Thyroid gland (tissue), 4 donors: ENCODE results near the gene CPB2. TPM values are rescaled to one million over a fixed set of nuclear protein-coding genes. Genes with fewer than 3 reads are reported as not detected.

Source experiments
- DNase-seq, 2 donors: peaks; one replicate each; pipeline ENCODE4 v3.0.0-alpha.2; 2019
- H3K27ac ChIP-seq, 3 donors: fragments of 200-600 bp; sonication (generic); 1 replicate in 2 of 3; 2 replicates in 1 of 3; pipeline ENCODE4 v1.5.1; 2016 to 2019; ENCODE audit warnings: mild to moderate bottlenecking in 1 of 3, moderate library complexity in 1 of 3
- H3K27me3 ChIP-seq: fragments of 200-600 bp; sonication (generic); one replicate; pipeline ENCODE4 v1.5.1; 2019
- H3K36me3 ChIP-seq, 2 donors: fragments of 200-600 bp; sonication (generic); one replicate each; pipeline ENCODE4 v1.5.1; 2016 to 2019
- H3K4me1 ChIP-seq, 2 donors: fragments of 200-600 bp; sonication (generic); one replicate each; pipeline ENCODE4 v1.5.1; 2017 to 2019
- H3K4me3 ChIP-seq, 3 donors: fragments of 200-600 bp; sonication (generic); replicated peaks in 1 of 3; 1 replicate in 2 of 3; 2 replicates in 1 of 3; pipeline ENCODE4 v1.5.1; 2016; ENCODE audit warnings: mild to moderate bottlenecking in 1 of 3
- H3K9me3 ChIP-seq: fragments of 200-600 bp; sonication (generic); one replicate; pipeline ENCODE4 v1.5.1; 2017
- POLR2A ChIP-seq, 2 donors: fragments of 450-650 bp; IDR thresholded peaks; one replicate each; pipeline ENCODE4 v1.6.1; 2017; ENCODE audit warnings: antibody characterized with exemption in 2 of 2, mild to moderate bottlenecking in 2 of 2, moderate library complexity in 1 of 2
- WGBS, 2 donors: methylation state at CpG; one replicate each; pipeline ENCODE4 v1.1.5; 2017; 5-methylcytosine and 5-hydroxymethylcytosine counted together
- intact Hi-C: fragments of 100-400 bp; cut with DNase I; formaldehyde crosslinking; loops from one replicate; pipeline ENCODE4 v1.15.1; 2023
- total RNA-seq, 4 donors: library from RNA; depleted of rRNA; stranded (reverse); fragments of >200 nt; gene quantifications; one replicate each; pipeline ENCODE4 v1.2.3, GENCODE V29; 2016
- TF ChIP-seq, protein P1 (sequence below), 6 experiments: fragments of 200-600 bp in 3 of 6; fragments of 450-650 bp in 3 of 6; sonication (generic) in 3 of 6; IDR thresholded peaks; one replicate each; pipeline ENCODE4 v1.5.1; 2016 to 2019; ENCODE audit warnings: antibody characterized with exemption in 6 of 6, mild to moderate bottlenecking in 2 of 6, inconsistent platforms in 1 of 6, moderate library complexity in 1 of 6

CPB2 gene
- total RNA-seq, 4 donors from 2014 or later: 0.67 to 0.83 TPM; not detected in 2

DNA sequence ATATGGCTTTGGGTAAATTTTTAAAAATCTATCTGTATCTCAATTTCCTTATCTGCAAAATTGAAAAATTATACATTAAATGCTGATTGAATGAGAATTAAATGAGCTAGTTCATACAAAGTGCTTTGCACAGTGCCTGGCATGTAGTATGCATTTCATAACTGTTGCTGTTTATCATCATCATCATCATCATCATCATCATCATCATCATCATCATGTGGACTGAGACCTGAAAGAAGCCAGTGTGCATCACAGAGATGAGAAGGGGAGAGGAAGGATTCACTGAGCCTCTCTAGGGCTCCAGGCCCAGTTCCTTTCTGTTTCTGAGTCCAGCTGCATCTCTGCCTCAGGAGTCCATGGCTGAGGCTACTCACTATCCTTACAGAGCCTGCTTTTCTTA, 45.4 kb downstream of the CPB2 start:
- Histone ChIP-seq H3K27ac (no peak overlapping the region), H3K4me1 (no peaks in the 10 kb centered on the region), H3K36me3 (no peaks in the 10 kb centered on the region), H3K9me3 (no peaks in the 10 kb centered on the region), H3K27me3 (no peaks in the 10 kb centered on the region), H3K4me3 (no peak overlapping the region)
- no peak for DNase-seq
- TF ChIP-seq, protein P1, sequence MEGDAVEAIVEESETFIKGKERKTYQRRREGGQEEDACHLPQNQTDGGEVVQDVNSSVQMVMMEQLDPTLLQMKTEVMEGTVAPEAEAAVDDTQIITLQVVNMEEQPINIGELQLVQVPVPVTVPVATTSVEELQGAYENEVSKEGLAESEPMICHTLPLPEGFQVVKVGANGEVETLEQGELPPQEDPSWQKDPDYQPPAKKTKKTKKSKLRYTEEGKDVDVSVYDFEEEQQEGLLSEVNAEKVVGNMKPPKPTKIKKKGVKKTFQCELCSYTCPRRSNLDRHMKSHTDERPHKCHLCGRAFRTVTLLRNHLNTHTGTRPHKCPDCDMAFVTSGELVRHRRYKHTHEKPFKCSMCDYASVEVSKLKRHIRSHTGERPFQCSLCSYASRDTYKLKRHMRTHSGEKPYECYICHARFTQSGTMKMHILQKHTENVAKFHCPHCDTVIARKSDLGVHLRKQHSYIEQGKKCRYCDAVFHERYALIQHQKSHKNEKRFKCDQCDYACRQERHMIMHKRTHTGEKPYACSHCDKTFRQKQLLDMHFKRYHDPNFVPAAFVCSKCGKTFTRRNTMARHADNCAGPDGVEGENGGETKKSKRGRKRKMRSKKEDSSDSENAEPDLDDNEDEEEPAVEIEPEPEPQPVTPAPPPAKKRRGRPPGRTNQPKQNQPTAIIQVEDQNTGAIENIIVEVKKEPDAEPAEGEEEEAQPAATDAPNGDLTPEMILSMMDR (IDR thresholded peaks at IDR 0.05): no peak
- TF ChIP-seq POLR2A (IDR thresholded peaks at IDR 0.05): no peak
- intact Hi-C loops: no loop called here

DNA sequence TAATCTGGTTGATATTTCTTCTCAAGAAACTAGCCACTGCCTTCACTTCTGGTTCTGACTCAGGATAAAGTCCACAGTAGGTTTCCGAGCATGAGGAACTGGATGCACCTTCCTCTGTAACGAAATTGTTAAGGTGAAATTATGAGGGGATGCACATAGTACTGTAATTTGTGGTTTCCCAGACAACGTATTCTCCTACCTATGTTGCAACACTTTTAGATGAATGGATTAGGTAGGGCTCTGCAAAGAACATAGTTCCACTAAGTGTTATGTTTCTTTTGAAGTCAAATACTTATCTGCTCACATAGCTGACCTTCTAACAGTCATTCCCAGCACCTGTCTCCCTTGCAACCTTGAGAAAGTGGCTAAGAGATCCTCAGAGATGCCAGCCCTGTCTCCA, 46.6 kb downstream of the CPB2 start:
- Histone ChIP-seq H3K27ac (no peak overlapping the region), H3K27me3 (no peaks in the 10 kb centered on the region), H3K9me3 (no peaks in the 10 kb centered on the region), H3K36me3 (no peaks in the 10 kb centered on the region), H3K4me1 (peaks cover 3 to 4% of the 10 kb centered on the region in 2 donors), H3K4me3 (no peak overlapping the region)
- 90 to 91% methylated on average over 3 of the region's 3 CpGs for WGBS, 2 donors
- TF ChIP-seq POLR2A (IDR thresholded peaks at IDR 0.05): no peak
- TF ChIP-seq, protein P1 (IDR thresholded peaks at IDR 0.05): no peak
- intact Hi-C loops: no loop called here
- no peak for DNase-seq

DNA sequence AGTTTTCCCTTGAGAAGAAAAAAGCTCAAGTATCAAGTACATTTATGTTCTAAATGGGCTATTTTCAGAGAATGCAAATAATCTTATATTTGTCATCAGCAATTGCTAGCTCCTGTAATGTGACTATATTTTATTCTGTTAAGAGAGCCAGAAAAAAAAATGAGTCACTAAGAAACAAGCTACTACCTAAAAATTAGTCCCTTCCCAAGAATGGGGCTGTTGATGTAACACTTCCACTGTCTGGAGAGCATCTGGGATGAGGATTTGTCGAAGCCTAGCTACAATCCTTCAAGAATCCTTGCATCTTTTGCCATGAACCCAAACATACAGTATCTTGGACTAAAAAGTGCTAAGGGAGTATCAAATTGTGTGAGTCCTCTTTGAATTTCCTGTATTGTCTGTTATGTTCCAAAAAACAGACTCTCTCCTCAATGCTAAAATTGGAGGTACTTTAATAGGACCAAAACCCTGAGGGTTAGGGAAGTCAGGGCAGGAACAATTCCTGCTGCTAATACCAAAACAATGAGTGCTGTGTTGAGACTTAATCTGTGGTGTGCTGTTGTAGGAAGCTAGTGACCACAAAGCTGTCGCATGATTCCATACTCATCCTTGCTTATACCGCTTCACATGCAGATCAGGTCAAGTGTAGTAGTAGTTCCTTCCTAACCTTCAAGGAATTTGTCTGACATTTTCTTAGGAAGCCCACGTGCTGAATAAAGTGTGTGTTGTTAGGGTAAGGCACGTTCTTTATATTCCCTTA, 47.4 kb downstream of the CPB2 start:
- H3K4me3 ChIP-seq: no peak overlapping the region
- TF ChIP-seq, protein P1 (IDR thresholded peaks at IDR 0.05): no peak
- no peak for TF ChIP-seq POLR2A (IDR thresholded peaks at IDR 0.05)
- 61 to 71% methylated on average over 5 of the region's 5 CpGs for WGBS, 2 donors
- no peaks in the 10 kb centered on the region for H3K9me3 ChIP-seq
- no peak for DNase-seq
- H3K36me3 ChIP-seq: no peaks in the 10 kb centered on the region
- intact Hi-C loops: no loop called here
- H3K27me3 ChIP-seq: no peaks in the 10 kb centered on the region
- H3K4me1 ChIP-seq: peaks cover 6 to 8% of the 10 kb centered on the region in 2 donors
- no peak overlapping the region for H3K27ac ChIP-seq

DNA sequence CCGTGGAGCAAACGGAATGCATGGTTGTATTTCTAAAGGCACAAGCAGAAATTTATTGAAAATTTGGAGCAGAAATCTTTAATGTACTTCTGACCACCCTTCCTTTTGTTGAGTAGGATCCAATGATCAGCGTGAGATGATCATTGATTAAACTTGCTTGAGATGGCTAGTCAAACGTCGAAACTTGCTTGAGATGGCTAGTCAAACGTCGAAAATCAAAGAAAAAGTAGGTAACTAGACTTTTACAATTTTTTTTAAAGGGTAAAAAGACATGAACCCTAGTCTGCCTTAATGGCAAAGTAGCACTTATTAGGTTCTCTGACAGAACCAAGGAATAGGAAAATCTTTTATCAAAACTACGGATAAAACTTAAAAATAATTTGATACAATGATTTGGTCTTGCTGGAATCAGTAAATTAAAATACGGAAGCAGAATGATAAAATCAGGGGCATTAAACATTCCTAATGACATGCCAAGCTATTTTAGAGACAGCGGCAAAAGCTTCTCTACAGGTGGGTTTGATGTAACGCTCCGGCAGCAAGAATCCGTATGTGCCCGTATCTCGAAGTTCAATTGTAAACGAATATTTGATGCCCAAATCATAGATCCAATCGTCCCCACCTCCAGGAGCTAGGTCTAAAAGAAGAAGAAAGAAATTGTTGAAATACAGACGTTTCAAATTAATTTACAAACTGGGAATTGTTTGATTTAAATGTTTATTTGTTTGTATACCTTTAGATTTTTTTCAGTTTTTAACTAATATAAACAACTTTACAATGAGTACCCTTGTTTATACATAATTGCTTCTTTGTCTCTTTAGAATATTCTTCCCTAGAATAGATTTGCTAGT, 51.4 kb downstream of the CPB2 start:
- DNase-seq: no peak
- WGBS, 2 donors: 24 to 25% methylated on average over 18 of the region's 18 CpGs
- Histone ChIP-seq H3K36me3 (no peaks in the 10 kb centered on the region), H3K4me1 (peaks cover 19 to 25% of the 10 kb centered on the region in 2 donors), H3K4me3 (peak overlapping the region in 2 of 3 donors; percentile 31 to 69), H3K27me3 (no peaks in the 10 kb centered on the region), H3K9me3 (no peaks in the 10 kb centered on the region), H3K27ac (peak overlapping the region in 2 of 3 donors; percentile 85 to 95)
- intact Hi-C loops: no loop called here
- no peak for TF ChIP-seq POLR2A (IDR thresholded peaks at IDR 0.05)
- TF ChIP-seq, protein P1 (IDR thresholded peaks at IDR 0.05): no peak
